ENCODE data around the gene EFCAB13. TPM values are rescaled to one million over a fixed set of nuclear protein-coding genes. Genes with fewer than 3 reads are reported as not detected.

Gene EFCAB13
- total RNA-seq, 2 experiments from 2014 or later, result 3.0 to 5.2 TPM

- CTCF ChIA-PET, result no interaction called here
These were observed 32.9 kb upstream of the EFCAB13 start for GRCh38 chr17:47290870-47291241.

GRCh38 chr17:47291242-47291873 lies 32.4 kb upstream of the EFCAB13 start:
- CTCF ChIA-PET, result no interaction called here

More at GRCh38 chr17:47290870-47291241, 32.9 kb upstream of the EFCAB13 start:
- POLR2A ChIA-PET, result no interaction called here

GRCh38 chr17:47292206-47292605 lies 31.5 kb upstream of the EFCAB13 start:
- CTCF ChIA-PET, result no interaction called here
- POLR2A ChIA-PET, result no interaction called here

More at GRCh38 chr17:47291242-47291873, 32.4 kb upstream of the EFCAB13 start:
- POLR2A ChIA-PET, result no interaction called here

- ChIA-PET CTCF (no interaction called here), POLR2A (no interaction called here)
These were observed 28.5 kb upstream of the EFCAB13 start for GRCh38 chr17:47295037-47295873.

- CTCF ChIA-PET, result no interaction called here
These were observed 27.9 kb upstream of the EFCAB13 start for GRCh38 chr17:47295874-47296255.

GRCh38 chr17:47297661-47298400 lies 25.9 kb upstream of the EFCAB13 start:
- ChIA-PET POLR2A (no interaction called here), CTCF (no interaction called here)

More at GRCh38 chr17:47295874-47296255, 27.9 kb upstream of the EFCAB13 start:
- POLR2A ChIA-PET, result no interaction called here

- ChIA-PET POLR2A (no interaction called here), CTCF (no interaction called here)
These were observed 25.0 kb upstream of the EFCAB13 start for GRCh38 chr17:47298712-47299111.

- ChIA-PET POLR2A (no interaction called here), CTCF (no interaction called here)
These were observed 24.4 kb upstream of the EFCAB13 start for GRCh38 chr17:47299239-47299910.

- POLR2A ChIA-PET, result no interaction called here
- CTCF ChIA-PET, result no interaction called here
These were observed 23.0 kb upstream of the EFCAB13 start for GRCh38 chr17:47300718-47301117.

GRCh38 chr17:47301161-47301560 lies 22.6 kb upstream of the EFCAB13 start:
- ChIA-PET POLR2A (no interaction called here), CTCF (no interaction called here)

- POLR2A ChIA-PET, result no interaction called here
- CTCF ChIA-PET, result no interaction called here
These were observed 21.9 kb upstream of the EFCAB13 start for GRCh38 chr17:47301831-47302230.

GRCh38 chr17:47304186-47304585 lies 19.6 kb upstream of the EFCAB13 start:
- ChIA-PET POLR2A (no interaction called here), CTCF (no interaction called here)

GRCh38 chr17:47305302-47305923 lies 18.3 kb upstream of the EFCAB13 start:
- ChIA-PET POLR2A (no interaction called here), CTCF (interaction anchor here (0.6 kb wide), 1 partner anchor 542 kb away, joined by 4 read pairs; no protein-coding TSS in a partner anchor)

- CTCF ChIA-PET, result no interaction called here
- POLR2A ChIA-PET, result no interaction called here
These were observed 13.5 kb upstream of the EFCAB13 start for GRCh38 chr17:47310186-47310733.

GRCh38 chr17:47311420-47311819 lies 12.3 kb upstream of the EFCAB13 start:
- CTCF ChIA-PET, result no interaction called here
- POLR2A ChIA-PET, result no interaction called here

- ChIA-PET CTCF (interaction anchor here (0.7 to 3.5 kb wide), 9 partner anchors 8 to 373 kb away, joined by 3 to 16 read pairs (median 4); partner anchors contain the start of gene EFCAB13), POLR2A (interaction anchor here (1.5 kb wide), 1 partner anchor 8 kb away, joined by 3 read pairs; the partner anchor contains the start of gene EFCAB13)
These were observed 8.1 kb upstream of the EFCAB13 start for GRCh38 chr17:47315451-47316266.

GRCh38 chr17:47316311-47316710 lies 7.4 kb upstream of the EFCAB13 start:
- CTCF ChIA-PET, result interaction anchor here (1.0 to 3.5 kb wide), 4 partner anchors 8 to 133 kb away, joined by 3 to 16 read pairs (median 6); partner anchors contain the start of gene EFCAB13
- POLR2A ChIA-PET, result no interaction called here

GRCh38 chr17:47317119-47317518 lies 6.6 kb upstream of the EFCAB13 start:
- POLR2A ChIA-PET, result no interaction called here

More at GRCh38 chr17:47317119-47317518, 6.6 kb upstream of the EFCAB13 start:
- CTCF ChIA-PET, result interaction anchor here (1.0 to 3.5 kb wide), 3 partner anchors 8 to 134 kb away, joined by 3 to 16 read pairs (median 3); no protein-coding TSS in a partner anchor
